HCEC 1CT (cell line): ENCODE measurements around the gene S1PR3.

Experiments used
- DNase-seq: peaks from one replicate; pipeline ENCODE4 v3.0.0-alpha.2; 2017

Gene S1PR3

GRCh38 chr9:89039664-89040063 is 48.4 kb downstream of the S1PR3 start:
- no peak for DNase-seq

DNA sequence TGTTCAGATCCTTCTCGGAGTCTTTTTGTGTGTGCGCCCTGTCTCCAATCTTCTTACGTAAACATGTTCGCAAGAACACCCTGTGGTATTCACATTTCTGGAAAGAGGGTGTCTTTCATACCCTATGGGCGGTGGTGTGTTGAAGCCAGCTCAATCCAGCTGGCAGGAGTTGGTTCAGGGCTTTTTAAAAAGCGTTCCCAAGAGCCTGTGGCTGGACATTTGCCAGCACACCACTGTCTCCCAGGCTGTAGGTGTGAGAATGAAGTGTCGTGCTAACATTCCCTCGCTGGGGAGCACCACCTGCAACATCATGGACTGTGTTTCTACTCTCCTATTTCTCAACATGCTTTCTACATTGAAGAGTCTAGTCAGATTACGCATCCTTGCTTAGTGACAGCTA is 51.7 kb downstream of the S1PR3 start:
- no peak for DNase-seq

GRCh38 chr9:89044104-89044503 is 52.8 kb downstream of the S1PR3 start:
- DNase-seq, result no peak

DNA sequence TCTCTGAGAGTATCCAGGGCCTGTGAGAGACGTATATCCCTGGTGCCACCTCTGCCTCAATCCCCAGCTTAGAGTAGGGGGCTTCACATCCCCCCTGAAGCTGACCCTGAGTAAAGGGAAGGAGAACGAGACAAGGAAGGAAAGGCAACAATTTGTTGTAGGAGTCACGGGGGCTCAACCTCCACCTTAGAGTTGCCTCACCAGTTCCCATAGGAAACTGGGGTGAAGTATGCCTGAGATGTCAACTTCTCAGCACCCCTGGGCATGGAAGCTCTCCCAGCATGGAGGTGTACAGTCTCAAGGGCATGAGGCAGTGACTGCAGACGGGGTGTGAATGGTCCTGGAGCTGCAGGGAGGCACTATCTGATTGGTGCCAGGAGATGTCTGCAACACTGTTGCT is 53.6 kb downstream of the S1PR3 start:
- DNase-seq, result no peak

- DNase-seq, result no peak
These were observed 55.6 kb downstream of the S1PR3 start for GRCh38 chr9:89046832-89047231.

DNA sequence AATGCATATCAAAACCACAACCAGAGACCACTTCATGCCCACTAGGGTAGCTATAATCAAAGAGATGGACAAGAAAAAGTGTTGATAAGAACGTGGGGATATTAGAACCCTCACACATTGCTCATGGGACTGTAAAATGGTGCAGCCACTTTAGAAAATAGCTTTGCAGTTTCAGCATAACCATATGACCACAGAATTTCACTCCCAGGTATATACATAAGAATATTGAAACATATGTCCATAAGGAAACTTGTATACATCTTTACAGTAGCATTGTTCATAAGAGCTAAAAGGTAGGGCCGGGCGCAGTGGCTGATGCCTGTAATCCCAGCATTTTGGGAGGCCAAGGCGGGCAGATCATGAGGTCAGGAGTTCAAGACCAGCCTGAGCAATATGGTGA is 56.4 kb downstream of the S1PR3 start:
- no peak for DNase-seq

DNA sequence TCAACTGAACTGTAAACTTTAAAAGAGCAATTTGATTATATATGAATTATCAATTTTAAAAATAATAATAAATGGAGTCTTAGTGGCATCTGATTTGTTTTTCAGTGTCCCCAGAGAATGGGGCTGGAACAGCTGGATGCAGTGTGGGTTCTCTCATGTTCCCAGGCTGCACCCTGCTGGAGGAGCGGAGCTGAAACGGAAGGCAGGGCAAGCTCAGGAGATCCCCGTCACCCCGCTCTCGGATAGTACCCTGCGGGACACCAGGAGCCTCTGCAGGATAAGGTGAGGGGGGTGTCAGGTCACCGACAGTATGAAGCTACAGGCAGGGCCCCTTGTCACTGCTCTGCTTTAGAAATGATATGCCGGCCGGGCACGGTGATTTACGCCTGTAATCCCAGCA is 57.3 kb downstream of the S1PR3 start:
- DNase-seq, result no peak

DNA sequence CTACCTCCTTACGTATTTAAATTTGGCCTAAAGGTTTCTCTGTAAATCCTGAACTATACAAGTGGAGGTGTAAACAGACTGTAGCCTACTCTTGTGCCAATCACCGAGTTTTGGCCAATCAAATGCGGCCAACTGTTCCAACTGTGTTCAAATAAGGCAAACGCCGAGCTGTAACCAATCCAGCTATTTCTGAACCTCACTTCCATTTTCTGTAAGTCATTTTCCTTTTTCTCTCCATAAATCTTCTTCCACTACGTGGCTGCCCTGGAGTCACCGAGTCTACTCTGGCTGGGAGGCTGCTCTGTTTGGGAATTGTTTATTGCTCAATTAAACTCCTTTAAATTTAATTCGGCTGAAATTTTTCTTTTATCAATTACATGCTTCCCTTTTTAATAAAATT is 58.4 kb downstream of the S1PR3 start:
- no peak for DNase-seq

DNA sequence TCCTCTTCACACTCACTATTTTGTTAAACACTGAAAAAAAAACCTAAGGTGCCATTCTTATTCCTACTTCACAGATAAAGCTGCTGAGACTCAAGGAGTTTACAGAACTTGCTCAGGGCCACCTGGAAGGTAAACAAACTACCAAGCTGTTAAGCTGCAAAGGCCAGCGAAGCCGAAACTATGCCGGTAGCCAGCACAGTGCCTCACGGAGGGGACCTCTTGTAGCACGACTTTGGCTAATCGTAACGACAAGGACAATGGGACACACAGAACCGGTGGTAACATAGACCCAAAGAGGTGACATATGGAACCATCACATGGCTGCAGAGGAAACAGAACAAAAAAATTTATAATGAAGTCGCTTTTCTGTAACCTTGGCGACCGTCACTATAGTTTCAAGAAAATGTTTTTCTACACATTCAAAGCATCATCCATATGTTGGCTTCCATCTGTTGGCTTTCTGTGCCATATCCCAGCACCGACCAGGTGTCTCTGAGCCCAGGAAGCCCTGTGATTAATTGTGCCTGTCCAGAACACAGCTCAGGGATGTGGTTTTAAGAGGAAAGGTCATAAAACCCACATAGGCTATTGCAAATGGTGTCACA is 60.3 kb downstream of the S1PR3 start:
- DNase-seq, result no peak

GRCh38 chr9:89052470-89053097 is 61.3 kb downstream of the S1PR3 start:
- DNase-seq, result no peak

- no peak for DNase-seq
These were observed 62.0 kb downstream of the S1PR3 start for GRCh38 chr9:89053301-89053700.
